WTC11 (cell line): ENCODE measurements around the gene TRIM2. TPM values are rescaled to one million over a fixed set of nuclear protein-coding genes. Genes with fewer than 3 reads are reported as not detected.
A peak's percentile ranks its signal among the peaks of the same experiment; 100 is the strongest.

Experiments
- ATAC-seq: fragments of 200-7000 bp; cut with Tn5 transposase; 2 replicates; pipeline ENCODE4 v1.10.0; 2021; ENCODE audit warnings: mild to moderate bottlenecking, moderate library complexity
- CTCF ChIA-PET: fragments of 300-600 bp; sonication (Branson Sonifier 250); formaldehyde crosslinking; loops from one replicate; lab custom pipeline; 2021; ENCODE audit warnings: antibody characterized with exemption; lab: Charles Lee
- POLR2A ChIA-PET: fragments of 350-600 bp; sonication (Branson Sonifier 250); formaldehyde crosslinking; loops from one replicate; lab custom pipeline; 2021; ENCODE audit warnings: antibody characterized with exemption; lab: Charles Lee
- DNase-seq: peaks from one replicate; pipeline ENCODE4 v3.0.0; 2021; ENCODE audit warnings: low spot score
- H3K27ac Mint-ChIP-seq: 2 replicates; pipeline ENCODE4 v1.8.0; 2021; ENCODE audit warnings: mixed read lengths
- H3K27me3 Mint-ChIP-seq: 2 replicates; pipeline ENCODE4 v1.8.0; 2021; ENCODE audit warnings: low read depth, mild to moderate bottlenecking, moderate library complexity, mixed read lengths
- H3K36me3 Mint-ChIP-seq: 2 replicates; pipeline ENCODE4 v1.8.0; 2021; ENCODE audit warnings: mixed read lengths
- H3K4me1 Mint-ChIP-seq: 2 replicates; pipeline ENCODE4 v1.8.0; 2022; ENCODE audit warnings: mixed read lengths
- H3K4me3 Mint-ChIP-seq: 2 replicates; pipeline ENCODE4 v1.8.0; 2021; ENCODE audit warnings: mild to moderate bottlenecking, moderate library complexity, mixed read lengths
- H3K9me3 Mint-ChIP-seq: 2 replicates; pipeline ENCODE4 v1.8.0; 2021; ENCODE audit warnings: mixed read lengths
- ATF1 ChIP-seq: sonication (generic); formaldehyde crosslinking; IDR thresholded peaks from 2 replicates; pipeline ENCODE4 v1.8.1; 2023; ENCODE audit warnings: mild to moderate bottlenecking, moderate library complexity, missing genetic modification reagents
- CBFB ChIP-seq: sonication (generic); formaldehyde crosslinking; IDR thresholded peaks from 2 replicates; pipeline ENCODE4 v1.8.1; 2022; ENCODE audit warnings: mild to moderate bottlenecking, low read depth, missing genetic modification reagents
- FOXP4 ChIP-seq: sonication (generic); formaldehyde crosslinking; IDR thresholded peaks from 2 replicates; pipeline ENCODE4 v1.8.0; 2022; ENCODE audit warnings: mild to moderate bottlenecking, missing genetic modification reagents
- NR2C2 ChIP-seq: sonication (generic); formaldehyde crosslinking; IDR thresholded peaks from 2 replicates; pipeline ENCODE4 v1.8.0; 2022; ENCODE audit warnings: mild to moderate bottlenecking, missing genetic modification reagents
- SP1 ChIP-seq: sonication (generic); formaldehyde crosslinking; conservative IDR thresholded peaks from 2 replicates; pipeline ENCODE4 v1.8.1; 2022; ENCODE audit warnings: missing genetic modification reagents
- TEAD1 ChIP-seq: sonication (generic); formaldehyde crosslinking; IDR thresholded peaks from 2 replicates; pipeline ENCODE4 v1.8.0; 2022; ENCODE audit warnings: mild to moderate bottlenecking, missing genetic modification reagents
- ZNF317 ChIP-seq: sonication (generic); formaldehyde crosslinking; IDR thresholded peaks from 2 replicates; pipeline ENCODE4 v1.8.1; 2023; ENCODE audit warnings: low read depth, mild to moderate bottlenecking, moderate library complexity, missing genetic modification reagents, borderline replicate concordance
- ZNF416 ChIP-seq: fragments of 250-450 bp; sonication (Bioruptor Pico); IDR thresholded peaks from 2 replicates; pipeline ENCODE4 v1.9.0; 2021; ENCODE audit warnings: mild to moderate bottlenecking, inconsistent platforms
- ZNF512 ChIP-seq: sonication (generic); formaldehyde crosslinking; IDR thresholded peaks from 2 replicates; pipeline ENCODE4 v1.8.1; 2022; ENCODE audit warnings: missing genetic modification reagents, borderline replicate concordance
- ZNF532 ChIP-seq: fragments of 250-450 bp; sonication (Bioruptor Pico); IDR thresholded peaks from 2 replicates; pipeline ENCODE4 v1.9.0; 2021; ENCODE audit warnings: mild to moderate bottlenecking, borderline replicate concordance
- total RNA-seq: library from RNA; stranded (reverse); gene quantifications from 3 replicates; pipeline ENCODE4 v1.2.3, GENCODE V29; 2021
- TF ChIP-seq, protein P1 (sequence below): sonication (generic); formaldehyde crosslinking; IDR thresholded peaks from 2 replicates; pipeline ENCODE4 v1.8.1; 2023; ENCODE audit warnings: mild to moderate bottlenecking, missing genetic modification reagents
- TF ChIP-seq, protein P2 (sequence below): sonication (generic); formaldehyde crosslinking; IDR thresholded peaks from 2 replicates; pipeline ENCODE4 v1.8.0; 2023; ENCODE audit warnings: missing genetic modification reagents, mild to moderate bottlenecking, borderline replicate concordance

Gene TRIM2
- total RNA-seq, 1 experiment from 2014 or later = 54.5 TPM

DNA sequence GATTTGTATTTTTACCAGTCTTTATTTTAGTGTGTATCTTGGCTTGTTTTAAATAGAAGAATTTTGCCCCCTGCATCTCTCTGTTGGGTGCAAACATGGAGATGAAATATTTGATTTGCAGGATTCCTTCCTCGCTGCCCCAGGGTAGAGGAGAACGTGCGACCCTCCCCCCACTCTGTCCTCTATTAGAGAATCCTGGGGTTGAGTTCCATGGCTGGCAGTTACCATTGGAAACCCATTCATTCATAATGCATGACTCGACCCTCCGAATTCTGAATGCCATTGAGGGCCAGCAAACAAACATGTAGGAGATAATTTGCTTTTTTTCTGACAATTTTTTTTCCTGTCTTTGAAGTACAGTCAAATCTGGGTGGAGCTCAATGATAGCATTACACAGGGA lies 53.7 kb downstream of the TRIM2 start (continued):
- TF ChIP-seq, protein P1, sequence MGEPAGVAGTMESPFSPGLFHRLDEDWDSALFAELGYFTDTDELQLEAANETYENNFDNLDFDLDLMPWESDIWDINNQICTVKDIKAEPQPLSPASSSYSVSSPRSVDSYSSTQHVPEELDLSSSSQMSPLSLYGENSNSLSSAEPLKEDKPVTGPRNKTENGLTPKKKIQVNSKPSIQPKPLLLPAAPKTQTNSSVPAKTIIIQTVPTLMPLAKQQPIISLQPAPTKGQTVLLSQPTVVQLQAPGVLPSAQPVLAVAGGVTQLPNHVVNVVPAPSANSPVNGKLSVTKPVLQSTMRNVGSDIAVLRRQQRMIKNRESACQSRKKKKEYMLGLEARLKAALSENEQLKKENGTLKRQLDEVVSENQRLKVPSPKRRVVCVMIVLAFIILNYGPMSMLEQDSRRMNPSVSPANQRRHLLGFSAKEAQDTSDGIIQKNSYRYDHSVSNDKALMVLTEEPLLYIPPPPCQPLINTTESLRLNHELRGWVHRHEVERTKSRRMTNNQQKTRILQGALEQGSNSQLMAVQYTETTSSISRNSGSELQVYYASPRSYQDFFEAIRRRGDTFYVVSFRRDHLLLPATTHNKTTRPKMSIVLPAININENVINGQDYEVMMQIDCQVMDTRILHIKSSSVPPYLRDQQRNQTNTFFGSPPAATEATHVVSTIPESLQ (CRISPR knock-in tag) = no peak
- TF ChIP-seq ZNF532 (CRISPR knock-in tag) (no peak), NR2C2 (CRISPR knock-in tag) (no peak), ZNF317 (CRISPR knock-in tag) (no peak)
- TF ChIP-seq, protein P2, sequence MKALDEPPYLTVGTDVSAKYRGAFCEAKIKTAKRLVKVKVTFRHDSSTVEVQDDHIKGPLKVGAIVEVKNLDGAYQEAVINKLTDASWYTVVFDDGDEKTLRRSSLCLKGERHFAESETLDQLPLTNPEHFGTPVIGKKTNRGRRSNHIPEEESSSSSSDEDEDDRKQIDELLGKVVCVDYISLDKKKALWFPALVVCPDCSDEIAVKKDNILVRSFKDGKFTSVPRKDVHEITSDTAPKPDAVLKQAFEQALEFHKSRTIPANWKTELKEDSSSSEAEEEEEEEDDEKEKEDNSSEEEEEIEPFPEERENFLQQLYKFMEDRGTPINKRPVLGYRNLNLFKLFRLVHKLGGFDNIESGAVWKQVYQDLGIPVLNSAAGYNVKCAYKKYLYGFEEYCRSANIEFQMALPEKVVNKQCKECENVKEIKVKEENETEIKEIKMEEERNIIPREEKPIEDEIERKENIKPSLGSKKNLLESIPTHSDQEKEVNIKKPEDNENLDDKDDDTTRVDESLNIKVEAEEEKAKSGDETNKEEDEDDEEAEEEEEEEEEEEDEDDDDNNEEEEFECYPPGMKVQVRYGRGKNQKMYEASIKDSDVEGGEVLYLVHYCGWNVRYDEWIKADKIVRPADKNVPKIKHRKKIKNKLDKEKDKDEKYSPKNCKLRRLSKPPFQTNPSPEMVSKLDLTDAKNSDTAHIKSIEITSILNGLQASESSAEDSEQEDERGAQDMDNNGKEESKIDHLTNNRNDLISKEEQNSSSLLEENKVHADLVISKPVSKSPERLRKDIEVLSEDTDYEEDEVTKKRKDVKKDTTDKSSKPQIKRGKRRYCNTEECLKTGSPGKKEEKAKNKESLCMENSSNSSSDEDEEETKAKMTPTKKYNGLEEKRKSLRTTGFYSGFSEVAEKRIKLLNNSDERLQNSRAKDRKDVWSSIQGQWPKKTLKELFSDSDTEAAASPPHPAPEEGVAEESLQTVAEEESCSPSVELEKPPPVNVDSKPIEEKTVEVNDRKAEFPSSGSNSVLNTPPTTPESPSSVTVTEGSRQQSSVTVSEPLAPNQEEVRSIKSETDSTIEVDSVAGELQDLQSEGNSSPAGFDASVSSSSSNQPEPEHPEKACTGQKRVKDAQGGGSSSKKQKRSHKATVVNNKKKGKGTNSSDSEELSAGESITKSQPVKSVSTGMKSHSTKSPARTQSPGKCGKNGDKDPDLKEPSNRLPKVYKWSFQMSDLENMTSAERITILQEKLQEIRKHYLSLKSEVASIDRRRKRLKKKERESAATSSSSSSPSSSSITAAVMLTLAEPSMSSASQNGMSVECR (CRISPR knock-in tag) = no peak

DNA sequence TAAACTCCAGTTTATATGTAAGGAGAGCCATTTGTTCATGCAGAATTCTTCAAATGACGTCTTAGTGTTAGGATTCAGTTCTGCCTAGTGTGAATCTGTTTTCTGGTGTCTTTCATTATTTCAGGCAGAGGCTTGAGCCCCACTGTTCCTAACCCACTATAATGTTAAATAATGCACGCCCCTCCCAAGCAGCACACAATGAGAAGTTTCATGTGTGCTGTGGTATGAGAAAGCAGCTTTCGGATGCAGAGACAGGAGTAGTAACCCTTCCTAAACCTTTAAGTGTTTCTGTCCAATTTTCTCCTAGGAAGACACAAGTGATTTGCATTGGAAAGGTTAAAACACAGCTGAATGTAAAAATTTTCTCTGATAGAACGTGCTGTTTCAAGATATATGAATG lies 54.5 kb downstream of the TRIM2 start:
- DNase-seq (no peak), ATAC-seq (peak; percentile 47)
- no peaks in the 10 kb centered on the region for H3K27me3 Mint-ChIP-seq
- CTCF ChIA-PET = interaction anchor here (1.3 to 2.9 kb wide), 3 partner anchors 10 to 116 kb away, joined by 5 to 11 read pairs (median 5); no protein-coding TSS in a partner anchor
- TF ChIP-seq TEAD1 (CRISPR knock-in tag) (peak; percentile 51; the same call in 1 of the 2 replicates), ZNF512 (CRISPR knock-in tag) (no peak)
- H3K4me1 Mint-ChIP-seq = peaks cover 51% of the 10 kb centered on the region
- no peak overlapping the region for H3K4me3 Mint-ChIP-seq
- POLR2A ChIA-PET = interaction anchor here (1.7 kb wide), 1 partner anchor 10 kb away, joined by 7 read pairs; no protein-coding TSS in a partner anchor
- H3K27ac Mint-ChIP-seq = no peak overlapping the region
- H3K9me3 Mint-ChIP-seq = peaks cover 19% of the 10 kb centered on the region
- peaks cover 22% of the 10 kb centered on the region for H3K36me3 Mint-ChIP-seq

DNA sequence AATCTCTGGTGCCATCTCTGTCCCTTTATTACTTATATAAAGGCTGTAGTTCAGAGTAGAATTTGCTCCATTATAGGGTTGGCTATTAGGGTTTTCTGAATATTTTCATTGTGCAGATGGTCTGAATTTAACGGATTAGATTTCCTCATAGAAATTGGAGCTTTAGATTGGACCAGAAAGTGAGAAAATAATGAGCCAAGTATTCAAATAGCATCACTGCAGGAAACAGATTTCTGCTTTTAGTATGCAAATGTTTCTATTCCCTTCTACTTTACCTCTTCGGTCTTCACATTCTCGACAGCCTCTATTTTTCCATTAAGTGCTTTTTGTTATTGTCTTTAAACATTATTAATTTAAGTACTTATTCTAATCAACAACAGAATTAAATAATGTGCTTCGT lies 55.4 kb downstream of the TRIM2 start:
- DNase-seq (no peak), ATAC-seq (no peak)
- ChIA-PET CTCF (interaction anchor here (1.0 to 2.9 kb wide), 2 partner anchors 11 to 27 kb away, joined by 4 to 11 read pairs; no protein-coding TSS in a partner anchor), POLR2A (interaction anchor here (0.7 kb wide), 1 partner anchor 324 kb away, joined by 3 read pairs; no protein-coding TSS in a partner anchor)
- H3K36me3 Mint-ChIP-seq = peaks cover 23% of the 10 kb centered on the region
- TF ChIP-seq CBFB (CRISPR knock-in tag) (no peak), ZNF416 (CRISPR knock-in tag) (no peak), FOXP4 (CRISPR knock-in tag) (no peak), SP1 (CRISPR knock-in tag) (no peak), ATF1 (no peak)
- no peaks in the 10 kb centered on the region for H3K27me3 Mint-ChIP-seq
- no peak overlapping the region for H3K4me3 Mint-ChIP-seq
- H3K9me3 Mint-ChIP-seq = peaks cover 19% of the 10 kb centered on the region
- peaks cover 57% of the 10 kb centered on the region for H3K4me1 Mint-ChIP-seq
- H3K27ac Mint-ChIP-seq = peak overlapping the region; percentile 100
